Fibroblast of the aortic adventitia (primary cell): ENCODE results near the gene ZNF641. TPM values are rescaled to one million over a fixed set of nuclear protein-coding genes. Genes with fewer than 3 reads are reported as not detected.

Source experiments
- DNase-seq: peaks from one replicate; pipeline ENCODE4 v3.0.0-alpha.2; 2010; ENCODE audit warnings: low read depth
- H3K4me3 ChIP-seq: 2 replicates; pipeline ENCODE4 v1.5.1; 2011; ENCODE audit warnings: low read depth, mild to moderate bottlenecking, control low read depth, low read length, moderate library complexity
- total RNA-seq: library from RNA; depleted of rRNA; stranded (reverse); fragments of >200 nt; gene quantifications from 2 replicates; pipeline ENCODE4 v1.2.3, GENCODE V29; 2012; ENCODE audit warnings: low replicate concordance
- TF ChIP-seq, protein P1 (sequence below): IDR thresholded peaks from 2 replicates; pipeline ENCODE4 v1.5.1; 2011; ENCODE audit warnings: mild to moderate bottlenecking, low read length, control low read depth, inconsistent platforms; ENCODE audit not compliant: insufficient read depth

The ZNF641 gene
- total RNA-seq, 1 donor = 9.9 TPM

DNA sequence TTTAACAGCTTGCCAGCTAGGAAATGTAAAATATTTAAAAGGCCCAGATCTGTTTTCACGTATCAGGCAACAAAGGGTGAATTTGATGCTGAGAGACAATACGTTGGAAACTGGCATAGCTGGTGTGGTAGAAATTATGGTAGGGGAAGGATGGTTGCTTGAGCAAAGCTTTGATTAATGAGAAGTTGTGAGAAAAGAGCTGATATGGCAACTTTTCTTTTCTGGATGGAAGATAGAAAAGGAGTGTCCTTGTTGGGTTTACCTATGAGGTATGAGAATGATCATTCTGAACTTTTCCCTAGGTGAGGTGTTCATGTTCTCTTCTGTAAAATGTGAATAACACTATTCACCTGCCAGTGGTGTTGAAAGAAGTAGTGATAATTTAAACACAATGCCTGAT lies 34.2 kb downstream of the ZNF641 start:
- TF ChIP-seq, protein P1, sequence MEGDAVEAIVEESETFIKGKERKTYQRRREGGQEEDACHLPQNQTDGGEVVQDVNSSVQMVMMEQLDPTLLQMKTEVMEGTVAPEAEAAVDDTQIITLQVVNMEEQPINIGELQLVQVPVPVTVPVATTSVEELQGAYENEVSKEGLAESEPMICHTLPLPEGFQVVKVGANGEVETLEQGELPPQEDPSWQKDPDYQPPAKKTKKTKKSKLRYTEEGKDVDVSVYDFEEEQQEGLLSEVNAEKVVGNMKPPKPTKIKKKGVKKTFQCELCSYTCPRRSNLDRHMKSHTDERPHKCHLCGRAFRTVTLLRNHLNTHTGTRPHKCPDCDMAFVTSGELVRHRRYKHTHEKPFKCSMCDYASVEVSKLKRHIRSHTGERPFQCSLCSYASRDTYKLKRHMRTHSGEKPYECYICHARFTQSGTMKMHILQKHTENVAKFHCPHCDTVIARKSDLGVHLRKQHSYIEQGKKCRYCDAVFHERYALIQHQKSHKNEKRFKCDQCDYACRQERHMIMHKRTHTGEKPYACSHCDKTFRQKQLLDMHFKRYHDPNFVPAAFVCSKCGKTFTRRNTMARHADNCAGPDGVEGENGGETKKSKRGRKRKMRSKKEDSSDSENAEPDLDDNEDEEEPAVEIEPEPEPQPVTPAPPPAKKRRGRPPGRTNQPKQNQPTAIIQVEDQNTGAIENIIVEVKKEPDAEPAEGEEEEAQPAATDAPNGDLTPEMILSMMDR = no peak
- no peak overlapping the region for H3K4me3 ChIP-seq
- DNase-seq = no peak

DNA sequence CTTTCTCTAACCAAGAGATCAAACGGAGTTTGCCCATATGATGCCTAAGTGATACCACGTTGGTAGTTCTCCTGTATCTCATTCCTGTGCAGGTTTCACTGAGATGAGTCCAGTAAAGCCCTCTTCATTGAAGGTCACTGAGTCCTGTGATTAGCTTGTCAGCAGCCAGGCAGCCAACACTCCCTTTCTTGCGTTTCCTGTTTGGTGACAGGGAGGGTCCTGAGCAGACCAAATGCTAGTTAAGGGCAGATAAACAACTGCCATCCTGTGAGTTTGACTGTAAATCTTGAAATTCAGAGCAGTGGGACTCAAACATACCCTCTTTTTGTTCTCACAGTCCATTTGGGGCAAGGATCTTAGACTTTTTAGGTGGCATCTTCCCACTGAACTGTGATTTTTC lies 39.4 kb downstream of the ZNF641 start:
- TF ChIP-seq, protein P1 = no peak
- no peak for DNase-seq
- H3K4me3 ChIP-seq = no peak overlapping the region

DNA sequence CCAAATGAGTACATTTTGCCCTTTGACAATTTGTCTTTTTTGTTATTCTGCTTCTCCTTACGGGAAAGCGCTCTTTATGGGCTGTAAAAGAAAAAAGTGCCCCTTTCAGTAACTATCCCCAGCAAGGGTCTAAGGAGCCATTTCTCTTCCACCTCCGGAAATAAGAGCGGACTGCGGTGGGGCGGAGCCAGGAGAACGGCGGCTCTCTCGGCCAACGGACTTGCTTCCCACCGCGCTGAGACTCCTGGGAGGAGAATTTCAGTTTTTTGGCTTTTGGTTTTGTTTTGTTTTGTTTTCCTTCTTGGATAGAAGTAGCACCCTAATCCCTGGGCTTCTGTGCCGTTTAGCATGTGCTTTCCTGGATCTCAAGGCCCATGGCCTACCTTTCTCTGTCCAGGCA lies 43.5 kb downstream of the ZNF641 start:
- no peak for DNase-seq
- TF ChIP-seq, protein P1 = no peak
- no peak overlapping the region for H3K4me3 ChIP-seq

DNA sequence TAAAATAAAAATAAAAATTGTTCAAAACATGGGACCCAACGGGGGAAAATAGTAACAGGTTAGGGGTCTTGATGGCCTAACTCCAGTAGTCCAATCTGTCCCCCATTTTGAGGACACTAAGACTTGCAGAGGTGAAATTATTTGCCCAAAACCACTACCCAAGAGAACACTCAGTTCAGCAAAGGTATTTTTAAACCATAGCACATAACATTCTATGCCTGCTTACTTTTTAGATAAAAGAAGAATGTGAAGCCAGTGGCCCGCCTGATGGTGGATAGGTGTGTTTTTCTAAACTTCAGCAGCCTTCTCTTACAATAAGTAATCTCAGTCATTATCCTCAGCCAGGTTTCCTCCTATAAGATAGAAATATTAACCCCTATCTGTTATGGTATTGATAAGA lies 45.5 kb downstream of the ZNF641 start:
- TF ChIP-seq, protein P1 = no peak
- no peak for DNase-seq
- H3K4me3 ChIP-seq = no peak overlapping the region

DNA sequence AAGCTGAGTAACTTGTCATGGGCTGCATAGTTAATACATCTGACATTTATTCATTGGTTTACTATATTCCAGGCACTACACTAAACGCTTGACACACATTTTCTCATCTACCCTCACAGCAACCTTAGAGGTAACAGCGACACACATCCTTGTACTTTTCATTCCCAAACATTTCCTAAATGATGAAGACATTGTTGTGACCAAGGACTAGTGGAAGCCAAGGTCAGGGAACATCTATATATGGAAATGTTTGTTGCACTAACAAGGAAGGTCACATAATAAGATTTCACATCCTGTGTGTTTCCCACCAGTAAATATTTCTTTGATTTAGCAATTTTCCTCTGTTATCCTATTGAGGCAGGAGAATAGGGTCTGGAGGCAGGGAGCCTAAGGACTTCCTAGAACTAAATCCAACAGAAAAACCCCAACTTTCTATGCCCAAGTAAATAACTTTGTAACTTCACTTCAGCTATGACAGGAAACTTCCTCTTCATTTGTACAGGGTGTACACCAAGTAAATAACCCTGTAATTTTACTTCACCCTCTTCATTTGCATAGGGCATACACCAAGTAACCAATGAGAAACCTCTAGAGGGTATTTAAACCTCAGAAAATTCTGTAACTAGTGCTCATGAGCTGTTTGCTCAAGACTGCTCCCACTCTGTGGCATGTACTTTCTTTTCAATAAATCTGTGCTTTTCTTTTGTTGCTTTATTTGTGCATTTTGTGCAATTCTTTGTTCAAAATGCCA lies 48.4 kb downstream of the ZNF641 start:
- no peak overlapping the region for H3K4me3 ChIP-seq
- no peak for DNase-seq
- TF ChIP-seq, protein P1 = no peak

DNA sequence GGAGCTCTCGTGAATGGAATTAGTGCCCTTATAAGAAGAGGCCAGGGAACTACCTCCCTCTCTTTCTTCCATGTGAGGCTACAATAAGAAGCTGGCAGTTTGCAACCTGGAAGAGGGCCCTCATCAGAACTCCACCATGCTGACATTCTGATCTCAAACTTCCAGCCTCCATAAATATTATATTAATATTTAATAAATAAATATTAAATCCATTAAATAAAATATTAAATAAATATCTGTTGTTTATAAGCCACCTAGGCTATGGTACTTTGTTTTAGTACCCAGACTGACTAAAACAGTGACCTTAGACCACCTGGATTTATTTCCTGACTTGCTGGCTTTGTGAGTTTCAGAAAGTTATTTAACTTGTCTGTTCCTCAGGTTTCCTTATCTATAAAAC lies 49.9 kb downstream of the ZNF641 start:
- TF ChIP-seq, protein P1 = no peak
- DNase-seq = no peak
- H3K4me3 ChIP-seq = no peak overlapping the region
